GM23338 (cell line): ENCODE data around the gene CCBE1. TPM values are rescaled to one million over a fixed set of nuclear protein-coding genes. Genes with fewer than 3 reads are reported as not detected.

Experiments used
- ATAC-seq: fragments of 200-7000 bp; cut with Tn5 transposase; 3 replicates; pipeline ENCODE4 v1.9.1; 2020
- DNase-seq: peaks from one replicate; pipeline ENCODE4 v3.0.0-alpha.2; 2015; ENCODE audit warnings: low spot score
- H2AFZ ChIP-seq: fragments of 200-600 bp; sonication (generic); 2 replicates; pipeline ENCODE4 v1.8.0; 2016; ENCODE audit warnings: antibody characterized with exemption, mild to moderate bottlenecking, moderate library complexity
- H3F3A ChIP-seq: fragments of 200-600 bp; sonication (generic); replicated peaks from 2 replicates; pipeline ENCODE4 v1.8.0; 2017; ENCODE audit warnings: antibody characterized with exemption, mixed run types, low read depth
- H3K27ac ChIP-seq: fragments of 200-600 bp; sonication (generic); 2 replicates; pipeline ENCODE4 v1.6.1; 2016; ENCODE audit warnings: low read depth
- H3K27me3 ChIP-seq: fragments of 200-600 bp; sonication (generic); 2 replicates; pipeline ENCODE4 v1.8.0; 2016; ENCODE audit warnings: mild to moderate bottlenecking, mixed run types, moderate library complexity; ENCODE audit not compliant: insufficient read depth
- H3K36me3 ChIP-seq: fragments of 200-600 bp; sonication (generic); 2 replicates; pipeline ENCODE4 v1.8.0; 2016; ENCODE audit warnings: mild to moderate bottlenecking; ENCODE audit not compliant: insufficient read depth
- H3K4me1 ChIP-seq: fragments of 200-600 bp; sonication (generic); 2 replicates; pipeline ENCODE4 v1.8.0; 2016; ENCODE audit warnings: mild to moderate bottlenecking, moderate library complexity; ENCODE audit not compliant: insufficient read depth
- H3K4me2 ChIP-seq: fragments of 200-600 bp; sonication (generic); 2 replicates; pipeline ENCODE4 v1.7.1; 2017; ENCODE audit warnings: mixed run types
- H3K4me3 ChIP-seq: fragments of 200-600 bp; sonication (generic); 2 replicates; pipeline ENCODE4 v1.6.1; 2016; ENCODE audit warnings: mixed run types
- H3K79me2 ChIP-seq: fragments of 200-600 bp; sonication (generic); replicated peaks from 2 replicates; pipeline ENCODE4 v1.8.0; 2017; ENCODE audit warnings: mild to moderate bottlenecking; ENCODE audit not compliant: insufficient read depth
- H3K9me2 ChIP-seq: fragments of 200-600 bp; sonication (generic); 2 replicates; pipeline ENCODE4 v1.8.0; 2017; ENCODE audit not compliant: insufficient read depth
- H4K20me1 ChIP-seq: fragments of 200-600 bp; sonication (generic); replicated peaks from 2 replicates; pipeline ENCODE4 v1.8.0; 2017; ENCODE audit warnings: mild to moderate bottlenecking; ENCODE audit not compliant: insufficient read depth
- H3K27ac Mint-ChIP-seq: 2 replicates; pipeline ENCODE4 v1.8.0; 2020; ENCODE audit warnings: inconsistent platforms, mild to moderate bottlenecking, moderate library complexity, mixed read lengths
- H3K27me3 Mint-ChIP-seq: 3 replicates; pipeline ENCODE4 v1.8.0; 2022; ENCODE audit warnings: low read depth, mild to moderate bottlenecking, moderate library complexity, mixed read lengths, inconsistent platforms; ENCODE audit not compliant: insufficient read depth, poor library complexity
- H3K36me3 Mint-ChIP-seq: 3 replicates; pipeline ENCODE4 v1.8.0; 2021; ENCODE audit warnings: low read depth, mild to moderate bottlenecking, inconsistent platforms, moderate library complexity, mixed read lengths
- H3K4me1 Mint-ChIP-seq: 3 replicates; pipeline ENCODE4 v1.8.0; 2020; ENCODE audit warnings: mild to moderate bottlenecking, inconsistent platforms, mixed read lengths
- H3K4me3 Mint-ChIP-seq: 3 replicates; pipeline ENCODE4 v1.8.0; 2021; ENCODE audit warnings: moderate library complexity, mild to moderate bottlenecking, inconsistent platforms, mixed read lengths
- H3K9me3 Mint-ChIP-seq: 3 replicates; pipeline ENCODE4 v1.8.0; 2020; ENCODE audit warnings: moderate library complexity, mild to moderate bottlenecking, inconsistent platforms, mixed read lengths
- STAT1 ChIP-seq: IDR thresholded peaks from one replicate; pipeline ENCODE4 v1.6.1; 2016; ENCODE audit warnings: antibody characterized with exemption; ENCODE audit not compliant: unreplicated experiment
- ZNF114 ChIP-seq: fragments of 250-450 bp; sonication (Bioruptor Pico); IDR thresholded peaks from 2 replicates; pipeline ENCODE4 v1.5.0; 2020; ENCODE audit warnings: mild to moderate bottlenecking, moderate library complexity
- ZNF462 ChIP-seq: fragments of 250-450 bp; sonication (Bioruptor Pico); IDR thresholded peaks from 2 replicates; pipeline ENCODE4 v1.5.0; 2020; ENCODE audit warnings: mild to moderate bottlenecking, moderate library complexity
- polyA plus RNA-seq: library from polyadenylated mRNA; unstranded; fragments of >200 nt; fragmentation: Nextera tagmentation; extraction: Ambion mirVana; gene quantifications from 2 replicates; pipeline ENCODE4 v1.2.1, GENCODE V29; 2016
- total RNA-seq: library from RNA; depleted of rRNA; stranded (reverse); fragments of >200 nt; shearing (Covaris generic); gene quantifications from 2 replicates; pipeline ENCODE4 v1.2.3, GENCODE V29; 2014

CCBE1 gene
- total and polyA plus RNA-seq, 2 experiments from 2014 or later = 2.1 to 2.6 TPM

DNA sequence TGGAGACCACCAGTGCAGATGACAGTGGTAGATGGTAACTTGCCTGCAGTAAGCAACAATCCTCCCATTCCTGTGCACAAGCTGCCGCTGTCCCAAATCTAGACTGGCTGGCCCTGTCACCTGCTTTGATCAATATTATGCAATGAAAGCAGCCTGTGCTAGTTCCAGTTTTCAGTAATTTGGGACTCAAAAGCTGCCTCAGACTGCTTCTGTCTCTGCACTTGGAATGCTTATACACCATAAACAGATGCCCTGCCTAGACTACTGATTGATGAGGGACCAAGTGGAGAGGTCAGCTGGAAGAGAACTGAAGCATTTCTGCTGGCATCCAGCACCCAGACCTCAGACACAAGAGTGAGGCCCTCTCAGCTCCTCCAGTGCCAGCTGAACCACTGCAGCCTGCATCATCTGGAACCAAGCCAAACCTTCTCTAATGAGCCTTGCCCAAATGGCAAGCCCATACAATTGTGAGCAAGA is 24.9 kb downstream of the CCBE1 start:
- H3K27me3 ChIP-seq = no peaks in the 10 kb centered on the region

More for the DNA sequence above, 24.9 kb downstream of the CCBE1 start:
- H3K27ac Mint-ChIP-seq = no peak overlapping the region
- Histone ChIP-seq H3K27ac (no peak overlapping the region), H4K20me1 (no peaks in the 10 kb centered on the region), H3F3A (no peaks in the 10 kb centered on the region), H3K9me2 (no peaks in the 10 kb centered on the region), H2AFZ (no peak overlapping the region), H3K79me2 (no peaks in the 10 kb centered on the region), H3K4me2 (no peak overlapping the region), H3K36me3 (no peaks in the 10 kb centered on the region), H3K4me1 (no peaks in the 10 kb centered on the region), H3K4me3 (no peak overlapping the region)
- no peak for DNase-seq
- no peaks in the 10 kb centered on the region for H3K36me3 Mint-ChIP-seq
- peaks cover 3% of the 10 kb centered on the region for H3K27me3 Mint-ChIP-seq
- no peaks in the 10 kb centered on the region for H3K9me3 Mint-ChIP-seq
- no peaks in the 10 kb centered on the region; the same call in 2 of the 3 replicates for H3K4me1 Mint-ChIP-seq
- H3K4me3 Mint-ChIP-seq = no peak overlapping the region
- no peak for ATAC-seq
- TF ChIP-seq ZNF114 (CRISPR knock-in tag) (no peak), STAT1 (no peak), ZNF462 (CRISPR knock-in tag) (no peak)
